Rectal smooth muscle tissue (tissue), 1 donor: ENCODE measurements around the gene ITIH1.
A peak's percentile ranks its signal among the peaks of the same experiment; 100 is the strongest.
"Not testable (repeated sequence)": the region's sequence is repeated elsewhere in the genome, so short reads cannot be mapped to it uniquely, and the experiment has no call there.

ENCODE experiments used
- H3K27ac ChIP-seq: one replicate; pipeline ENCODE4 v1.7.0; 2013; ENCODE audit warnings: low read depth, low read length, inconsistent platforms
- H3K27me3 ChIP-seq: one replicate; pipeline ENCODE4 v1.7.0; 2013; ENCODE audit warnings: low read length; ENCODE audit not compliant: control insufficient read depth, insufficient read depth
- H3K36me3 ChIP-seq: one replicate; pipeline ENCODE4 v1.7.0; 2013; ENCODE audit warnings: low read length; ENCODE audit not compliant: control insufficient read depth, insufficient read depth
- H3K4me1 ChIP-seq: one replicate; pipeline ENCODE4 v1.7.0; 2013; ENCODE audit warnings: low read length; ENCODE audit not compliant: control insufficient read depth, insufficient read depth
- H3K4me3 ChIP-seq: one replicate; pipeline ENCODE4 v1.7.0; 2013; ENCODE audit warnings: low read length
- H3K9ac ChIP-seq: one replicate; pipeline ENCODE4 v1.7.0; 2013; ENCODE audit warnings: low read length

Gene ITIH1

DNA sequence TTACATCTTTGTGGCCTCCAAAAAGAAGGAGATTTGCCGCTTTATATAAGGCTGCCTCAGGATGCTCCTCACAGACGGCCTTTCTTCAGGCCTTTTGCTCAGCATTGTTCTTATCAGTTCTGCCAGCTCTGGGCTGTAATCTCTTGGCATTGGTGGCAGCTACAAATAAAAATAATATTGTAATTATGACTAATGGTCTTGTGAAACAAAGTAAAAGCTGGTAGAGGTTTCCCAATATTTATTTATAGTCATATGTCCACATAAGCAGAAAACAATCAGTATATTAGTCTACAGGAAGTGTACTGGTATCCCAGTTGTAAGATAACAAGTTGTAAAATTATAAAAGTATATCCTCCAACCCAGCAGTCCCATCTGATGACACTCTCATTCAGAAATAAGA is 13.9 kb upstream of the ITIH1 start:
- Histone ChIP-seq H3K9ac (no peak overlapping the region), H3K27ac (no peak overlapping the region), H3K36me3 (peaks cover 9% of the 10 kb centered on the region), H3K4me3 (no peak overlapping the region), H3K27me3 (no peaks in the 10 kb centered on the region), H3K4me1 (no peaks in the 10 kb centered on the region)

GRCh38 chr3:52769786-52770455 is 7.5 kb upstream of the ITIH1 start:
- H3K9ac ChIP-seq = no peak overlapping the region
- H3K27ac ChIP-seq = no peak overlapping the region

DNA sequence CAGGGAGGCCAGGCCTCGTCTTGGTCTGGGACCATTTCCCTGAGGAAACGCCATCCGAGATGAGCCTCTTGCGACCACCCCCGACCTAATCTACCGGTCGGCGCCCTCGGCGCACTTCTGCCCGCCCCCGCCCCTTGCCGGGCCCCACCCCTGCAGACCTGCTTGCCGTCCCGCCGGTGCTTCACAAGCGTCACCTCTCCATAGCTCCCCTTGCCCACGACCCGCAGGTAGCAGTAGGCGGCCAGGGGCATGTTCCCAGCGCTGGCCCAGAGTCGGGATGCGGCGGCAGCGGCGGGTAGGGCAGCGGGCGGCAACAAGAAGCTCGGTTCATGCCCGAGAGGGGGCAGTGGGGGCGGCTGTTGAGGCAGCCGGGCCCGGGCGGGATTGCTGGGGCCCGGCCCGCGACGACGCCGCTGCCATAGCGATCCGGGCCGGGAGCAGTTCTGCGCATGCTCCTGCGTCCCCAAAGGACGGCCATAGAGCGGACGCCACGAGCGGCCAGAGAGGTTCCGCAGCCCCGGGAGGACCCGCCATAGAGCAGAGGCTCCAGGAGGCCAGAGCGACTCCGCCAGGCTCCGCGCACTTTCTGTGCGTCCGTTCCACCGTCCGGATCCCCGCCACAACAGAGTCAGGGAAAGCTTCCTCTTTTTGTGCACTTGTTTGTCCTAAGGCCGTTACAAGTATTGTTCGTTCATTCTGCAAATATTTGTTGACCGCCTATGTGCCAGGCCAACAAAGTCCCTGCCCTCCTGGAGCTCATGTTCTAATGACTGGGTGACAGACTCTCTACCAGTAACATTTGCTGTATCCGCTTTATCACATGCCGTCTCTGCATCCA is 6.7 kb upstream of the ITIH1 start, which contains the start of gene NEK4:
Gene NEK4, minus strand, starts transcription at position 445 of the 838 bp plus-strand sequence. Its CDS starts 194 bp downstream, at position 251.
- Histone ChIP-seq H3K36me3 (peaks cover 2% of the 10 kb centered on the region), H3K9ac (peak within 1 kb of the TSS; percentile 73), H3K4me3 (peak within 1 kb of the TSS; percentile 85), H3K4me1 (peaks cover 6% of the 10 kb centered on the region), H3K27ac (peak within 1 kb of the TSS; percentile 74), H3K27me3 (no peaks in the 10 kb centered on the region)

More at GRCh38 chr3:52769786-52770455, 7.5 kb upstream of the ITIH1 start:
- H3K4me1 ChIP-seq = peaks cover 6% of the 10 kb centered on the region
- H3K36me3 ChIP-seq = peaks cover 7% of the 10 kb centered on the region
- H3K27me3 ChIP-seq = no peaks in the 10 kb centered on the region
- peak overlapping the region; percentile 79 for H3K4me3 ChIP-seq

- Histone ChIP-seq H3K4me1 (peaks cover 6% of the 10 kb centered on the region), H3K27me3 (no peaks in the 10 kb centered on the region), H3K9ac (peak overlapping the region; percentile 73), H3K36me3 (no peaks in the 10 kb centered on the region), H3K4me3 (peak overlapping the region; percentile 85), H3K27ac (peak overlapping the region; percentile 74)
Measured at GRCh38 chr3:52771334-52771681, 6.1 kb upstream of the ITIH1 start.

DNA sequence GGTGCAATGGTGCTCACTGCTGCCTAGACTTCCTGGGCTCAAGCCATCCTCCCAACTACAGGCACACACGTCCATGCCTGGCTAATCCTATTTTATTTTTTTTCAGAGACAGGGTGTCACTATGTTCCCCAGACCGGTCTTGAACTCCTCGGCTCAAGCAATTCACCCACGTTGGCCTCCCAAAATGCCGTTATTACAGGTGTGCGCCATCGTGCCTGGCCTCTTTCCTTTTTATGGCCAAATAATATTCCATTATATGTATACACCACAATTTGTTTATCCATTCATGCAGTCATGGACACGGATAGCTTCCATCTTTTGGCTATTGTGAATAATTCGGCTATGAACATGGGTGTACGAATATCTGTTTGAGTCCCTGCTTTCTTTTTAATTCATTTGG is 5.7 kb upstream of the ITIH1 start:
- Histone ChIP-seq H3K4me3 (peak overlapping the region; percentile 85), H3K27me3 (no peaks in the 10 kb centered on the region), H3K36me3 (no peaks in the 10 kb centered on the region), H3K4me1 (peaks cover 6% of the 10 kb centered on the region), H3K27ac (no peak overlapping the region), H3K9ac (no peak overlapping the region)

- Histone ChIP-seq H3K36me3 (no peaks in the 10 kb centered on the region), H3K4me3 (no peak overlapping the region), H3K27ac (no peak overlapping the region), H3K27me3 (no peaks in the 10 kb centered on the region), H3K4me1 (peaks cover 6% of the 10 kb centered on the region), H3K9ac (no peak overlapping the region)
Measured at GRCh38 chr3:52773361-52774065, 3.9 kb upstream of the ITIH1 start.

- H3K4me3 ChIP-seq = no peak overlapping the region
- peaks cover 6% of the 10 kb centered on the region for H3K4me1 ChIP-seq
- no peaks in the 10 kb centered on the region for H3K36me3 ChIP-seq
- H3K9ac ChIP-seq = no peak overlapping the region
- peaks cover under 1% of the 10 kb centered on the region for H3K27me3 ChIP-seq
- no peak overlapping the region for H3K27ac ChIP-seq
Measured at GRCh38 chr3:52774066-52774713, 3.2 kb upstream of the ITIH1 start.

- no peak overlapping the region for H3K4me3 ChIP-seq
- H3K4me1 ChIP-seq = no peaks in the 10 kb centered on the region
- no peak overlapping the region for H3K27ac ChIP-seq
Measured at GRCh38 chr3:52774901-52775864, 2.2 kb upstream of the ITIH1 start.

DNA sequence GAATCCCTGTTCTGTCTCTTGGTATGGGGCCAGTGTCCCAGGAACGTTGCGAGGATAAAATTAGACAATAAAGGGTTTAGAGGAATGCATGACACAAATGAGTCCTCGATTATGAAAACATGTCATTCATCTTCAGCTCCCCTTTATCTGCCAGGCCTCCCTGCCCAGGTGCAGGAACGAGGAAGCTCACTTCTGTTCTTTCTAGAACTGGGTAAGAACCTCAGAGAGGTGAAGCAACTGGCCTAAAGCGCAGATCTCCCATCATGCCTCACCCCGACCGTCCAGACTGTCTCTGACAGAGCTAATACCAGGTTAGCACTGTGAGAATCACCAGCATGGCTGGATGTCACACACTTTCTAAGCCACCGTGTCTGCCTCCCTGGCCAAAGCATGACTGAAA is 1.5 kb upstream of the ITIH1 start:
- H3K36me3 ChIP-seq = no peaks in the 10 kb centered on the region
- no peak overlapping the region for H3K27ac ChIP-seq
- H3K27me3 ChIP-seq = peaks cover 3% of the 10 kb centered on the region
- no peak overlapping the region for H3K9ac ChIP-seq
- no peak overlapping the region for H3K4me3 ChIP-seq
- H3K4me1 ChIP-seq = no peaks in the 10 kb centered on the region

More at GRCh38 chr3:52774901-52775864, 2.2 kb upstream of the ITIH1 start:
- H3K36me3 ChIP-seq = no peaks in the 10 kb centered on the region
- peaks cover 3% of the 10 kb centered on the region for H3K27me3 ChIP-seq
- H3K9ac ChIP-seq = no peak overlapping the region

GRCh38 chr3:52776486-52776885 is 913 bp upstream of the ITIH1 start:
- H3K4me3 ChIP-seq, H3K4me1 ChIP-seq, H3K27ac ChIP-seq, H3K27me3 ChIP-seq, H3K9ac ChIP-seq, H3K36me3 ChIP-seq: not testable (repeated sequence)

- Histone ChIP-seq H3K9ac (no peak overlapping the region), H3K4me1 (no peaks in the 10 kb centered on the region), H3K4me3 (no peak overlapping the region), H3K27me3 (peaks cover 3% of the 10 kb centered on the region), H3K36me3 (no peaks in the 10 kb centered on the region), H3K27ac (no peak overlapping the region)
Measured at GRCh38 chr3:52777959-52778805, 783 bp downstream of the ITIH1 start.
